PFSK-1 (cell line): Measurements from ENCODE around the gene FUBP3.

Experiments
- FOXP2 ChIP-seq: optimal IDR thresholded peaks from 2 replicates; pipeline ENCODE3; 2011; ENCODE audit warnings: borderline replicate concordance, control low read depth, inconsistent platforms; ENCODE audit not compliant: insufficient read depth; ENCODE audit errors: extremely low read length, extremely low read depth
- POLR2AphosphoS5 ChIP-seq: IDR thresholded peaks from 2 replicates; pipeline ENCODE4 v1.6.1; 2012; ENCODE audit warnings: low read depth, mild to moderate bottlenecking, control low read depth, low read length, moderate library complexity
- SIN3A ChIP-seq: IDR thresholded peaks from 2 replicates; pipeline ENCODE4 v1.6.1; 2012; ENCODE audit warnings: mild to moderate bottlenecking, low read length, moderate library complexity, borderline replicate concordance; ENCODE audit not compliant: insufficient read depth
- TAF1 ChIP-seq: IDR thresholded peaks from 2 replicates; pipeline ENCODE4 v1.6.1; 2012; ENCODE audit warnings: low read length, control low read depth, borderline replicate concordance; ENCODE audit not compliant: insufficient read depth
- TF ChIP-seq, protein P1 (sequence below), 2 experiments: IDR thresholded peaks; 2 replicates each; pipeline versions ENCODE4 v1.6.1 to v1.8.0; 2011 to 2012; ENCODE audit warnings: low read depth in 2 of 2, low read length in 2 of 2, control low read depth in 1 of 2, inconsistent platforms in 1 of 2, mild to moderate bottlenecking in 1 of 2, moderate library complexity in 1 of 2; ENCODE audit not compliant: insufficient read depth in 1 of 2

Gene FUBP3

DNA sequence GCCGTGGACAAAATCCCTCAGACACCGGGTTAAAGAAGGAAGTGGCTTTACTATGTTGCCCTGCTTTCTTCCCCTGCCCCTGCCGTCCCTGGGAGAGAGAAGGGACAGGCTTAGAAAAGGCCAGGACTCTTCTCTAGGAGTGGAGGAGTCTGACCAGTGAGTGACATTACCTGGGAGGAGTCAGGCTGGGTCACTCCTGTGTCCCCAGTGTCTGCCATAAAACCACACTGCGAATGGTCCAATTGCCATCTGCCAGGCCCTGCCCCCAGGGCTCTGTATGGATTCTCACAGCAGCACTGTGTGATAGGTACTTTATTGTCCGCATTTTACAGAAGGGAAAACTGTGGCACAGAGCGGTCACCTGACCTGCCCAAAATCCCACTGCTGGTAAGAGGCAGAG lies 31.3 kb upstream of the FUBP3 start:
- TF ChIP-seq TAF1 = no peak
- TF ChIP-seq FOXP2 = no peak
- TF ChIP-seq, protein P1, sequence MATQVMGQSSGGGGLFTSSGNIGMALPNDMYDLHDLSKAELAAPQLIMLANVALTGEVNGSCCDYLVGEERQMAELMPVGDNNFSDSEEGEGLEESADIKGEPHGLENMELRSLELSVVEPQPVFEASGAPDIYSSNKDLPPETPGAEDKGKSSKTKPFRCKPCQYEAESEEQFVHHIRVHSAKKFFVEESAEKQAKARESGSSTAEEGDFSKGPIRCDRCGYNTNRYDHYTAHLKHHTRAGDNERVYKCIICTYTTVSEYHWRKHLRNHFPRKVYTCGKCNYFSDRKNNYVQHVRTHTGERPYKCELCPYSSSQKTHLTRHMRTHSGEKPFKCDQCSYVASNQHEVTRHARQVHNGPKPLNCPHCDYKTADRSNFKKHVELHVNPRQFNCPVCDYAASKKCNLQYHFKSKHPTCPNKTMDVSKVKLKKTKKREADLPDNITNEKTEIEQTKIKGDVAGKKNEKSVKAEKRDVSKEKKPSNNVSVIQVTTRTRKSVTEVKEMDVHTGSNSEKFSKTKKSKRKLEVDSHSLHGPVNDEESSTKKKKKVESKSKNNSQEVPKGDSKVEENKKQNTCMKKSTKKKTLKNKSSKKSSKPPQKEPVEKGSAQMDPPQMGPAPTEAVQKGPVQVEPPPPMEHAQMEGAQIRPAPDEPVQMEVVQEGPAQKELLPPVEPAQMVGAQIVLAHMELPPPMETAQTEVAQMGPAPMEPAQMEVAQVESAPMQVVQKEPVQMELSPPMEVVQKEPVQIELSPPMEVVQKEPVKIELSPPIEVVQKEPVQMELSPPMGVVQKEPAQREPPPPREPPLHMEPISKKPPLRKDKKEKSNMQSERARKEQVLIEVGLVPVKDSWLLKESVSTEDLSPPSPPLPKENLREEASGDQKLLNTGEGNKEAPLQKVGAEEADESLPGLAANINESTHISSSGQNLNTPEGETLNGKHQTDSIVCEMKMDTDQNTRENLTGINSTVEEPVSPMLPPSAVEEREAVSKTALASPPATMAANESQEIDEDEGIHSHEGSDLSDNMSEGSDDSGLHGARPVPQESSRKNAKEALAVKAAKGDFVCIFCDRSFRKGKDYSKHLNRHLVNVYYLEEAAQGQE (IDR thresholded peaks at IDR 0.05; ENCODE audit: insufficient read depth in 1 of 2, low read depth in 2 of 2, low read length in 2 of 2) = no peak
- no peak for TF ChIP-seq SIN3A
- TF ChIP-seq POLR2AphosphoS5 = no peak

DNA sequence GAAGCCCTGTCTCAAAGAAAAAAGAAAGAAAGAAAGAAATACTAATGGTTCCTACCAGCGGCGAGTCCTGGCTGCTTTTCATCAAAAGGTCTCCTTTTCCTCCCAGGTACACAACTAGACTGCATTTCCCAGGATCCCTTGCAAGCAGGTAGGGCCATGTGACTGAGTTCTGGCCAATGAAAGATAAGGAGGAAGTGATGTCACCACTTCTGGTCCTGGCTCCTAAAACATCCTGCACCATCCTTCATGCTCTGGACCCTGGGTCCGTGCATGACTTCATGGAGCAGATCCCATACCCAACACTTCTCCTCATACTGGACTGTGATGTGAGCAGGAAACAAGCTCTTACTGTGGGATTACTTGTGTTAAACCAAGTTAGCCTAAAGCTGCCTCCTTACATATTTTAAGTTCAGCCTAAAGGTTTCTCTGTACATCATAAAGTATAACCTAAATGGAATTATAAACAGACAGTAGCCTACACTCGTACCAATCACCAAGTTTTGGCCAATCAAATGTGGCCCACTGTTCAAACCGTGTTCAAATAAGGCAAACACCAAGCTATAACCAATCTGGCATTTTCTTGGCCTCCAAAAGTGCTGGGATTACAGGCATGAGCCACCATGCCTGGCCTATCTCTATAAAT lies 30.2 kb upstream of the FUBP3 start:
- TF ChIP-seq FOXP2 (no peak), TAF1 (no peak), POLR2AphosphoS5 (no peak), SIN3A (no peak)
- TF ChIP-seq, protein P1 (IDR thresholded peaks at IDR 0.05; ENCODE audit: insufficient read depth in 1 of 2, low read depth in 2 of 2, low read length in 2 of 2) = no peak

DNA sequence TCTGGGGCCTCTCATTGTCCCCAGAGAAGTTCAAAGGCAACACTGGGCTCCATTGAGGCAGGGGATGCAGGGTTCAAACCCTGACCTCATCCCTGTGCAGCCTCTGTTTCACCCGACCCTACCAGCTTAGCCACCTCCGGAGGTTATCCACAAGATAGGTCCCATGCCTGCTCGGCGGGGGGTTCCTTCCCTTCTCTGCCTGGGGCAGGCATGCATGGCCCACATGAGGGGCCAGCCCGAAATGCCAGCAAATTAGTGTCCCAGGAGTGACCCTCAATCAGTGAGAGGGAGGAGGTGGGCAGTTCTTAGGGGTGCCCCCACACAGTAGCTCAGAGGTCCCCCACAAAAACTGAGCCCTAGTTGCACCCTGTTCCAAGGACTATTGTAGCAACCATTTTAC lies 24.8 kb upstream of the FUBP3 start:
- TF ChIP-seq POLR2AphosphoS5 (no peak), FOXP2 (no peak), TAF1 (no peak)
- TF ChIP-seq, protein P1 (IDR thresholded peaks at IDR 0.05; ENCODE audit: insufficient read depth in 1 of 2, low read depth in 2 of 2, low read length in 2 of 2) = no peak

DNA sequence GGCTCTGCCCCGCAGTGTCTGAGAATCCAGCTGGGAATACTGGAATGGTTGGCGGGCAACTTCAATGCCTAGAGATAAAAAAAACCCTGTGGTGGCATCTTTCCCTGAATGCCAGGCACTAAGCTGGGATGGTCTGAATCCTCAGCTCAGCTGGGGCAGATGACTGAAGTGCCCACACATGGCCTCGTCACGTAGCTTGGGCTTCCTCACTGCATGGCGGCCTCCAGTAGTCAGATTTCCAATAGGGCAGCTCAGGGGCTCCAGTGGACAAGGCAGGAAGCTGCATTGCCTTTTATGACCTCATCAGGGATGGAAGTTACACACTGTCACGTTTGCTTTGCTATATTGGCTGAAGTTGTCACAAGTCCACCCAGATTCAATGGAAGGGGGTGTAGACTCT lies 24.3 kb upstream of the FUBP3 start:
- TF ChIP-seq, protein P1 (IDR thresholded peaks at IDR 0.05; ENCODE audit: insufficient read depth in 1 of 2, low read depth in 2 of 2, low read length in 2 of 2) = no peak
- TF ChIP-seq FOXP2 = no peak
- no peak for TF ChIP-seq SIN3A
- no peak for TF ChIP-seq TAF1

DNA sequence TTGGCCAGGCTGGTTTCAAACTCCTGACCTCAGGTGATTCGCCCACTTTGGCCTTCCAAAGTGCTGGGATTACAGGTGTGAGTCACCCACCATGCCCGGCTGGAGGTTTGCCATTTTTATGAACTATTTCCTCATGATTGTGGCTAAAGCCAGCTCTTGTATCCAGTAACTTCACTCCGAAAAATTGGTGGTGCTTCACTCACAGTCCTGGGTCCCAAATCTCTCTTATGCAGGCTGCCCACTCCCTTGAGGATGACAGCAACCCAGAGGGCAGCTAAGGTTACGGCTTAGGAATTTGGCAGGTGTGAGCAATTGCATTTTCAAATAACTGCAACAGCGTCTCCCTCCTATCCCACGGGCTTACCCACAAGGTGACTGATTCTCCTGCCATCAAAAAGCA lies 23.4 kb upstream of the FUBP3 start:
- TF ChIP-seq FOXP2 (no peak), SIN3A (no peak), TAF1 (no peak), POLR2AphosphoS5 (no peak)
- TF ChIP-seq, protein P1 (IDR thresholded peaks at IDR 0.05; ENCODE audit: insufficient read depth in 1 of 2, low read depth in 2 of 2, low read length in 2 of 2) = no peak
